Stimulated activated CD8-positive, alpha-beta memory T cell treated with anti-CD3 and anti-CD28 coated beads, Interleukin-4, amount 100 ng/mL, for 48 hours (primary cell): ENCODE data around the gene NR4A1.
"Not testable (repeated sequence)": the region's sequence is repeated elsewhere in the genome, so short reads cannot be mapped to it uniquely, and the experiment has no call there.

Source experiments
- DNase-seq: peaks from one replicate; pipeline ENCODE4 v3.0.0-alpha.2; 2020

NR4A1 gene

DNA sequence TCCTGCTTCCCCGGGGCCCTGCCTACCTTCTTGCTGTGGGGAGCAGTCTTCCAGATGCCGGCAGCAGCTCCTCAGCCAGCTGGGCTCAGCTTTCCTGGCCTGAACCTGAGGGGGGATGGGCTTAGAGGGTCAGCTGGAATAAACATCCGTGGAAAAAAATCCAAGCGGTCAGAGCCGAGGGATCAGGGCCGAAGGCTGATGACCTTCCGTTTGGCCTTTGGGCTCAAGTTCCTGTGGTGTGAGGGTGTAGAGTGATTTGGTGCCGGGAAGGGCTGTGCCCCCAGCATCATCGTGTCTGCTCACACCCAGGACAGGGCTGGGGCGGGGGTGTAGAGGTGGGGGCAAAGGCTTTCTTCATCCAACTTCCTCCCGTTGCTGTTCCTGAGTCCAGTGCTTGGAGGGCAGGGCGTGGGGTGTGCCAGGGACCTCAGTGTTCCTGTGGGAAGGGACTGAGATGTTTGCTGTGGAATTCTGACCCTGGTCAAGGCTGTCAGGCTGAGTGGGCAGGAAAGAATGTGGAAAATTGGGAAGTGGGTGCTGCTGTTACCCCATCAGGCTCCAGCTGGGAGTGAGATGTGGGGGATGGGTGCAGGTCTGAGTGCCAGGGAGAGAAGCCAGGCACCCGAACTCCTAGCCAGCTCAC, 30.9 kb downstream of the NR4A1 start:
- no peak for DNase-seq

GRCh38 chr12:52082669-52082987, 31.4 kb downstream of the NR4A1 start:
- DNase-seq, result no peak

GRCh38 chr12:52082988-52083637, 31.9 kb downstream of the NR4A1 start:
- peak; percentile 84 for DNase-seq

GRCh38 chr12:52083638-52083996, 32.4 kb downstream of the NR4A1 start:
- no peak for DNase-seq

GRCh38 chr12:52084491-52085231, 33.4 kb downstream of the NR4A1 start:
- DNase-seq, result no peak

- DNase-seq, result no peak
These were observed 34.5 kb downstream of the NR4A1 start for GRCh38 chr12:52085682-52086180.

DNA sequence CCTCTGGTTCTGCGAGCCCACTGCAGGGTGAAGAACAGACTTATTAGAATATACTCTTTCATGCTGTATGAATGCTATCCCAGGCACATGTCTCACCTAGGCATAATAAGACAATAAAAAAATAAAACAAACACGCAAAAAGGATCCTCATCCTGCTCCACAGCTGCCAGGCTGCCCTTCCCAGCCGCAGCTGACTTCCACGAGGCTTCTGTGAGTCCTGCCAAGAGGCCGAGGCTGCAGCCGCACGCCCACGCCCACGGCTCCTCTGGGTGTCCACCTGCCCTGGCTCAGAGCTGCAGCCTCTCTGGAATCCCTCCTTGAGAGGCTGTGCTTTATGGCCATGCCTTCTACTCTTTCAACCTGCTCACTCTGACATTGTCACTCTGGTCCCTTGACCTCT, 35.1 kb downstream of the NR4A1 start:
- no peak for DNase-seq

- DNase-seq, result no peak
These were observed 35.9 kb downstream of the NR4A1 start for GRCh38 chr12:52086944-52087835.

- no peak for DNase-seq
These were observed 36.9 kb downstream of the NR4A1 start for GRCh38 chr12:52087961-52088820.

GRCh38 chr12:52089491-52089890, 38.2 kb downstream of the NR4A1 start:
- DNase-seq, result no peak

DNA sequence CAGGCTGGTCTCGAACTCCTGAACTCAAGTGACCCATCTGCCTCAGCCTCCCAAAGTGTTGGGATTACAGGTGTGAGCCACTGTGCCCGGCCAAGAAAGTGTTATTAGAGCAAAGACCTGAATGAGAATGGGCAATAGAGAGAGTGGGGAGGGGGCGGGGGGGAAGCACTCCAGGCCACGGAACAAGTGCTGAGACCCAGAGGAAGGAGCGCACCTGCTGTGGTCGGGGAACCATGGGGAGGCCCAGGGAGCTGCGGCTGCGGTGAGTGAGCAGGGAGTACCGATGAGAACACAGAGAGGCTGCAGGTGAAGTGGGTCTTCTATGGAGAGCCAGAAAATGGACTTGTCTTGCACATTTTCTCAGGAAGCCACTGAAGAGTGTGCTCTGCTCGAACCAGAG, 39.0 kb downstream of the NR4A1 start:
- no peak for DNase-seq

GRCh38 chr12:52091061-52091460, 39.8 kb downstream of the NR4A1 start:
- DNase-seq, result no peak

- no peak for DNase-seq
These were observed 40.6 kb downstream of the NR4A1 start for GRCh38 chr12:52091869-52092268.

GRCh38 chr12:52093346-52093745, 42.1 kb downstream of the NR4A1 start:
- no peak for DNase-seq

DNA sequence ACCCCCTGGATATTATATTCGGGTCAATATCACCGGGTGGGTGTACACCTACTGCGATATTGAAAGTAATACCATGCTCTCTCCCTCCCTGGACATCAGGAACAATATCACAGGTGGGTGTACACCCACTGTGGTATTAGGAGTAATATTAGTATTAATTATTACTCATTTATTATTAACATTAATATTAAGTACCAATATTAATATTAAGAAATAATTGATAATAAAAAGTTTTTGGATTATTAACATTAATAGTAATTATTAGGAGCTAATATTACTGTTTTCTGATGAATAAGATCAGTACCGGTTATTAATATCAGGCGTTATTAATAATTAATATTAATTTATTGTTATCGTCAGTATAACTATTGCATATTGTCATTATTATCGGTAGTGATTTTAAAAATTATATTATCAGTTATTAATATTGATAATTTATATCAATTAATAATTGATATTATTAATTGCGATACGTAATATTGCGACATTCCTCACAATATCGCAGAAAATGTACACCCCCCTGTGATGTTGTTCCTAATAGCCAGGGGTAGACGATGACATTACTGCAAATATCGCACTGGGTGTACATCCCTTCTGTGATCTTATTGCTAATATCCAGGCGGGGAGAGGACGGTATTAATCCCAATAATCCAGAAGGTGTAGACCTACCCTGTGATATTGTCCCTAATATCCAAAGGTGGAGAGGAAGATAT, 45.2 kb downstream of the NR4A1 start:
- no peak for DNase-seq

GRCh38 chr12:52097045-52097666, 45.9 kb downstream of the NR4A1 start:
- no peak for DNase-seq

GRCh38 chr12:52104431-52105089, 53.3 kb downstream of the NR4A1 start:
- DNase-seq, result not testable (repeated sequence)
